K562 (cell line): ENCODE results near the gene PSMA7. TPM values are rescaled to one million over a fixed set of nuclear protein-coding genes. Genes with fewer than 3 reads are reported as not detected.

ENCODE experiments used
- ATAC-seq: fragments of 200-7000 bp; cut with Tn5 transposase; 3 replicates; pipeline ENCODE4 v1.9.1; 2020; ENCODE audit warnings: moderate library complexity
- BruUV-seq: library from RNA; stranded (reverse); fragments of 400-500 nt; replicated peaks from 2 replicates; lab custom pipeline; 2021; lab: Mats Ljungman, UMichigan
- CTCF ChIA-PET: fragments of 300-600 bp; formaldehyde crosslinking; extraction: SDS; loops from one replicate; lab custom pipeline; 2021; ENCODE audit warnings: low intra/inter-chr PET ratio; lab: Yijun Ruan, JAX
- POLR2A ChIA-PET: fragments of 300-600, 350-650 bp; sonication (Branson Sonifier 250); formaldehyde crosslinking; extraction: SDS; loops from one replicate; lab custom pipeline; 2021; ENCODE audit warnings: antibody characterized with exemption, inconsistent platforms; lab: Yijun Ruan, JAX
- DNase-seq, 4 experiments: peaks; one replicate each; pipeline versions ENCODE4 v3.0.0 to v3.0.0-alpha.2; 2011 to 2018; ENCODE audit warnings: low spot score in 3 of 4, mixed read lengths in 3 of 4; ENCODE audit errors: extremely low read depth in 1 of 4
- FAIRE-seq: peaks from 2 replicates; lab custom pipeline; 2011; peaks lifted over from hg19 to GRCh38; lab: Jason Lieb, UNC
- H2AFZ ChIP-seq: 2 replicates; pipeline ENCODE4 v1.6.0; 2011; ENCODE audit warnings: low read depth, low read length, control low read depth, inconsistent platforms
- H3K27ac ChIP-seq: fragments of 200-600 bp; 3 replicates; pipeline ENCODE4 v1.8.0; 2011; ENCODE audit warnings: low read depth, mild to moderate bottlenecking, control low read depth, inconsistent platforms, low read length, moderate library complexity, mixed read lengths; ENCODE audit errors: extremely low read depth
- H3K27me3 ChIP-seq, 2 experiments: fragments of 300-600 bp in 1 of 2; 2 replicates in 1 of 2; 3 replicates in 1 of 2; pipeline versions ENCODE4 v1.6.0 to v1.8.0; 2011; ENCODE audit warnings: inconsistent platforms in 2 of 2, low read length in 2 of 2, mild to moderate bottlenecking in 1 of 2, mixed read lengths in 1 of 2, moderate library complexity in 1 of 2; ENCODE audit not compliant: control insufficient read depth in 2 of 2, insufficient read depth in 2 of 2
- H3K36me3 ChIP-seq: fragments of 300-600 bp; 3 replicates; pipeline ENCODE4 v1.8.0; 2011; ENCODE audit warnings: mild to moderate bottlenecking, low read length, inconsistent platforms; ENCODE audit not compliant: control insufficient read depth, insufficient read depth
- H3K4me1 ChIP-seq, 2 experiments: fragments of 200-600 bp in 1 of 2; replicated peaks in 1 of 2; 2 replicates in 1 of 2; 3 replicates in 1 of 2; pipeline versions ENCODE4 v1.5.1 to v1.8.0; 2011; ENCODE audit warnings: inconsistent platforms in 2 of 2, low read length in 2 of 2, mild to moderate bottlenecking in 1 of 2, mixed read lengths in 1 of 2, moderate library complexity in 1 of 2; ENCODE audit not compliant: control insufficient read depth in 2 of 2, insufficient read depth in 2 of 2
- H3K4me2 ChIP-seq: 2 replicates; pipeline ENCODE4 v1.6.1; 2011; ENCODE audit warnings: low read length, control low read depth, inconsistent platforms, mixed read lengths; ENCODE audit not compliant: insufficient read depth
- H3K4me3 ChIP-seq: fragments of 200-600 bp; sonication (generic), shearing (Covaris generic); 2 replicates; pipeline ENCODE4 v1.5.1; 2016; ENCODE audit warnings: control low read depth, inconsistent platforms
- H3K79me2 ChIP-seq: fragments of 200-600 bp; 3 replicates; pipeline ENCODE4 v1.8.0; 2011; ENCODE audit warnings: low read length, inconsistent platforms; ENCODE audit not compliant: control insufficient read depth, insufficient read depth
- H3K9ac ChIP-seq, 2 experiments: 2 replicates each; pipeline versions ENCODE4 v1.6.0 to v1.6.1; 2011; ENCODE audit warnings: low read depth in 2 of 2, low read length in 2 of 2, control low read depth in 1 of 2, inconsistent platforms in 1 of 2, mild to moderate bottlenecking in 1 of 2, mixed read lengths in 1 of 2; ENCODE audit not compliant: insufficient read depth in 1 of 2
- H3K9me1 ChIP-seq: one replicate; pipeline ENCODE4 v1.6.0; 2011; ENCODE audit warnings: inconsistent platforms, mild to moderate bottlenecking, low read length, moderate library complexity; ENCODE audit not compliant: control insufficient read depth, insufficient read depth
- H3K9me3 ChIP-seq: replicated peaks from 2 replicates; pipeline ENCODE4 v1.5.1; 2011; ENCODE audit warnings: low read depth, low read length, inconsistent platforms; ENCODE audit not compliant: control insufficient read depth, insufficient read depth
- H4K20me1 ChIP-seq: replicated peaks from 2 replicates; pipeline ENCODE4 v1.6.1; 2011; ENCODE audit warnings: low read length, inconsistent platforms, mixed read lengths; ENCODE audit not compliant: control insufficient read depth, insufficient read depth
- ARID3A ChIP-seq: IDR thresholded peaks from 2 replicates; pipeline ENCODE4 v1.6.1; 2012; ENCODE audit warnings: low read depth, low read length, improper control_type of control experiment, borderline replicate concordance
- C11orf30 ChIP-seq: fragments of 450-650 bp; IDR thresholded peaks from 2 replicates; pipeline ENCODE4 v1.6.1; 2016; ENCODE audit warnings: low read depth, mild to moderate bottlenecking
- CHD2 ChIP-seq: IDR thresholded peaks from 2 replicates; pipeline ENCODE4 v1.6.1; 2011; ENCODE audit warnings: low read depth, low read length
- CSDE1 ChIP-seq, 2 experiments: fragments of 450-650 bp; IDR thresholded peaks; 2 replicates each; pipeline ENCODE4 v1.6.1; 2016; ENCODE audit warnings: mild to moderate bottlenecking in 1 of 2
- HMGXB4 ChIP-seq: sonication (generic); formaldehyde crosslinking; IDR thresholded peaks from 2 replicates; pipeline ENCODE4 v1.8.1; 2023; ENCODE audit warnings: mild to moderate bottlenecking, missing genetic modification reagents
- IRF2 ChIP-seq: sonication (generic); formaldehyde crosslinking; IDR thresholded peaks from 2 replicates; pipeline ENCODE4 v1.8.1; 2022; ENCODE audit warnings: mild to moderate bottlenecking, missing genetic modification reagents
- JUND ChIP-seq, 2 experiments: IDR thresholded peaks; 2 replicates in 1 of 2; 3 replicates in 1 of 2; pipeline ENCODE4 v1.6.1; 2011; ENCODE audit warnings: borderline replicate concordance in 2 of 2, low read depth in 2 of 2, low read length in 2 of 2, improper control_type of control experiment in 1 of 2, missing biosample characterization in 1 of 2, missing genetic modification characterization in 1 of 2, missing genetic modification reagents in 1 of 2
- THAP12 ChIP-seq: fragments of 250-450 bp; sonication (Bioruptor Pico); IDR thresholded peaks from 2 replicates; pipeline ENCODE4 v1.9.0; 2021; ENCODE audit warnings: mild to moderate bottlenecking, inconsistent platforms
- WGBS: fragments of 100-300 bp; shearing (Covaris generic); methylation state at CpG from one replicate; pipeline ENCODE4 v1.1.6; 2016; ENCODE audit warnings: low coverage, mixed read lengths; ENCODE audit not compliant: insufficient coverage; ENCODE audit errors: missing lambda C conversion rate; 5-methylcytosine and 5-hydroxymethylcytosine counted together
- in situ Hi-C: fragments of 300-500 bp; cut with MboI; formaldehyde crosslinking; loops from 4 replicates; pipeline ENCODE4 v1.15.0; 2018; ENCODE audit warnings: inconsistent platforms, mixed read lengths
- intact Hi-C: fragments of 100-400 bp; cut with micrococcal nuclease; formaldehyde crosslinking; loops from 2 replicates; pipeline ENCODE4 v1.14.2; 2022
- polyA plus RNA-seq, 8 experiments: library from polyadenylated mRNA; depleted of rRNA in 4 of 8; stranded (reverse) in 5 of 8; unstranded in 3 of 8; fragments of >200 nt; fragmentation: Nextera tagmentation in 2 of 8; fragmentation: Illumina TruSeq in 1 of 8; extraction: Ambion mirVana in 2 of 8; extraction: Trizol in 1 of 8; gene quantifications; 2 replicates each; pipeline versions ENCODE4 v1.2.1 to v1.2.3, GENCODE V29; 2011 to 2014; ENCODE audit warnings: inconsistent platforms in 1 of 8, missing spikeins in 1 of 8
- total RNA-seq, 7 experiments: library from RNA; depleted of rRNA in 6 of 7; stranded (reverse); fragments of >200 nt in 6 of 7; fragmentation: Illumina TruSeq in 2 of 7; extraction: Trizol in 2 of 7; gene quantifications; 2 replicates each; pipeline versions ENCODE4 v1.2.1 to v1.2.3, GENCODE V29; 2011 to 2021; ENCODE audit warnings: low replicate concordance in 1 of 7

PSMA7 gene
- total and polyA plus RNA-seq, 9 of the 15 experiments (the other 6 are each of a cell fraction or from before 2014, with no cell fraction given): 257 to 510 (median 393) TPM

- WGBS: 3% methylated on average over 8 of the region's 8 CpGs
- no peak overlapping the region for H3K4me3 ChIP-seq
- H2AFZ ChIP-seq: no peak overlapping the region
- ATAC-seq: peak; percentile 37; the same call in 2 of the 3 replicates
- H4K20me1 ChIP-seq: no peaks in the 10 kb centered on the region
- H3K79me2 ChIP-seq: no peaks in the 10 kb centered on the region
- peaks cover 19 to 55% of the 10 kb centered on the region in 2 experiments for H3K27me3 ChIP-seq
- in situ Hi-C loops: no loop called here
- no TSS peak for BruUV-seq
- H3K4me1 ChIP-seq: peaks cover 0 to 26% of the 10 kb centered on the region in 2 experiments; a peak in 2 of 5 replicates
- H3K27ac ChIP-seq: no peak overlapping the region
- no peak for FAIRE-seq
- no peak for DNase-seq
- no peaks in the 10 kb centered on the region for H3K36me3 ChIP-seq
- H3K9me1 ChIP-seq: no peaks in the 10 kb centered on the region
- no peaks in the 10 kb centered on the region; the same call in none of the 2 replicates for H3K9me3 ChIP-seq
- TF ChIP-seq THAP12 (CRISPR knock-in tag) (no peak), C11orf30 (peak; percentile 29; the same call in 1 of the 2 replicates)
- POLR2A ChIA-PET: interaction anchor here (0.6 kb wide), 1 partner anchor 31 kb away, joined by 4 read pairs; no protein-coding TSS in a partner anchor
- no peak overlapping the region; a peak in 1 of 4 replicates for H3K9ac ChIP-seq
- intact Hi-C loops: no loop called here
- CTCF ChIA-PET: no interaction called here
- no peak overlapping the region for H3K4me2 ChIP-seq
Measured at GRCh38 chr20:62114894-62115293, 28.3 kb downstream of the PSMA7 start.

GRCh38 chr20:62112368-62112767, 30.8 kb downstream of the PSMA7 start:
- Histone ChIP-seq H3K9ac (no peak overlapping the region), H4K20me1 (no peaks in the 10 kb centered on the region), H3K4me3 (no peak overlapping the region), H3K27me3 (peaks cover 16 to 41% of the 10 kb centered on the region in 2 experiments), H3K36me3 (no peaks in the 10 kb centered on the region), H3K4me2 (no peak overlapping the region), H3K9me1 (no peaks in the 10 kb centered on the region), H3K9me3 (peaks cover 5% of the 10 kb centered on the region), H2AFZ (no peak overlapping the region), H3K4me1 (peaks cover 0 to 13% of the 10 kb centered on the region in 2 experiments; a peak in 2 of 5 replicates), H3K79me2 (no peaks in the 10 kb centered on the region), H3K27ac (no peak overlapping the region)
- intact Hi-C loops (no loop called here), in situ Hi-C loops (no loop called here)
- DNase-seq (no peak), FAIRE-seq (no peak), ATAC-seq (no peak)
- 0% methylated on average over 6 of the region's 6 CpGs for WGBS
- no TSS peak for BruUV-seq
- CTCF ChIA-PET: no interaction called here
- POLR2A ChIA-PET: interaction anchor here (0.6 to 1.8 kb wide), 3 partner anchors 9 to 46 kb away, joined by 3 to 7 read pairs (median 5); partner anchors contain the start of genes LSM14B, SS18L1 and TAF4
- TF ChIP-seq HMGXB4 (CRISPR knock-in tag): no peak
- TF ChIP-seq CSDE1 (IDR thresholded peaks at IDR 0.05): no peak
- no peak for TF ChIP-seq JUND (IDR thresholded peaks at IDR 0.05; ENCODE audit: borderline replicate concordance, low read depth, low read length)
- TF ChIP-seq JUND (tag; IDR thresholded peaks at IDR 0.05; ENCODE audit: borderline replicate concordance, low read depth, low read length): no peak
- no peak for TF ChIP-seq ARID3A
- no peak for TF ChIP-seq IRF2 (CRISPR knock-in tag)
- TF ChIP-seq CHD2: no peak
